ENCODE results near the gene NAV3. TPM values are rescaled to one million over a fixed set of nuclear protein-coding genes. Genes with fewer than 3 reads are reported as not detected.

The NAV3 gene
- total and polyA plus RNA-seq, 9 donors: 10.5 to 63.9 (median 31.5) TPM

GRCh38 chr12:77785211-77785610, 45.5 kb upstream of the NAV3 start:
- H3K27me3 ChIP-seq: no peaks in the 10 kb centered on the region
- peaks cover 6% of the 10 kb centered on the region for H3K4me1 ChIP-seq (ENCODE audit: insufficient read depth)
- H3K27ac ChIP-seq: no peak overlapping the region
- no peak for DNase-seq
- no peak overlapping the region for H3K4me3 ChIP-seq
- no peaks in the 10 kb centered on the region for H3K9me3 ChIP-seq
- H3K36me3 ChIP-seq: no peaks in the 10 kb centered on the region
- TF ChIP-seq, protein P1, sequence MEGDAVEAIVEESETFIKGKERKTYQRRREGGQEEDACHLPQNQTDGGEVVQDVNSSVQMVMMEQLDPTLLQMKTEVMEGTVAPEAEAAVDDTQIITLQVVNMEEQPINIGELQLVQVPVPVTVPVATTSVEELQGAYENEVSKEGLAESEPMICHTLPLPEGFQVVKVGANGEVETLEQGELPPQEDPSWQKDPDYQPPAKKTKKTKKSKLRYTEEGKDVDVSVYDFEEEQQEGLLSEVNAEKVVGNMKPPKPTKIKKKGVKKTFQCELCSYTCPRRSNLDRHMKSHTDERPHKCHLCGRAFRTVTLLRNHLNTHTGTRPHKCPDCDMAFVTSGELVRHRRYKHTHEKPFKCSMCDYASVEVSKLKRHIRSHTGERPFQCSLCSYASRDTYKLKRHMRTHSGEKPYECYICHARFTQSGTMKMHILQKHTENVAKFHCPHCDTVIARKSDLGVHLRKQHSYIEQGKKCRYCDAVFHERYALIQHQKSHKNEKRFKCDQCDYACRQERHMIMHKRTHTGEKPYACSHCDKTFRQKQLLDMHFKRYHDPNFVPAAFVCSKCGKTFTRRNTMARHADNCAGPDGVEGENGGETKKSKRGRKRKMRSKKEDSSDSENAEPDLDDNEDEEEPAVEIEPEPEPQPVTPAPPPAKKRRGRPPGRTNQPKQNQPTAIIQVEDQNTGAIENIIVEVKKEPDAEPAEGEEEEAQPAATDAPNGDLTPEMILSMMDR (IDR thresholded peaks at IDR 0.05): no peak
- TF ChIP-seq EP300 (IDR thresholded peaks at IDR 0.05) (no peak), POLR2A (IDR thresholded peaks at IDR 0.05) (no peak)
- intact Hi-C loops (cut with DNase I): no loop called here

- Histone ChIP-seq H3K4me1 (ENCODE audit: insufficient read depth) (peaks cover 6% of the 10 kb centered on the region), H3K4me3 (no peak overlapping the region), H3K27me3 (no peaks in the 10 kb centered on the region), H3K9me3 (no peaks in the 10 kb centered on the region), H3K27ac (no peak overlapping the region), H3K36me3 (no peaks in the 10 kb centered on the region)
- WGBS, 3 donors: 78 to 86% (median 81%) methylated on average over 5 of the region's 5 CpGs
- intact Hi-C loops (cut with DNase I): no loop called here
- TF ChIP-seq, protein P1 (IDR thresholded peaks at IDR 0.05): no peak
- no peak for DNase-seq
Observed at GRCh38 chr12:77786675-77787074, 44.0 kb upstream of the NAV3 start.

GRCh38 chr12:77788231-77789168, 42.2 kb upstream of the NAV3 start:
- Histone ChIP-seq H3K4me1 (ENCODE audit: insufficient read depth) (peaks cover 3% of the 10 kb centered on the region), H3K27ac (no peak overlapping the region), H3K9me3 (no peaks in the 10 kb centered on the region), H3K4me3 (no peak overlapping the region), H3K27me3 (no peaks in the 10 kb centered on the region), H3K36me3 (no peaks in the 10 kb centered on the region)
- WGBS, 3 donors: 75 to 78% (median 77%) methylated on average over 7 of the region's 7 CpGs
- intact Hi-C loops (cut with DNase I): no loop called here
- DNase-seq: no peak
- no peak for TF ChIP-seq EP300 (IDR thresholded peaks at IDR 0.05)
- TF ChIP-seq POLR2A (IDR thresholded peaks at IDR 0.05): no peak
- TF ChIP-seq, protein P1 (IDR thresholded peaks at IDR 0.05): no peak

- TF ChIP-seq, protein P1 (IDR thresholded peaks at IDR 0.05): no peak
- TF ChIP-seq POLR2A (IDR thresholded peaks at IDR 0.05) (no peak), EP300 (IDR thresholded peaks at IDR 0.05) (no peak)
- Histone ChIP-seq H3K36me3 (no peaks in the 10 kb centered on the region), H3K9me3 (no peaks in the 10 kb centered on the region), H3K27me3 (no peaks in the 10 kb centered on the region), H3K4me1 (ENCODE audit: insufficient read depth) (peaks cover 1% of the 10 kb centered on the region), H3K4me3 (no peak overlapping the region), H3K27ac (no peak overlapping the region)
- no peak for DNase-seq
- intact Hi-C loops (cut with DNase I): no loop called here
- 85 to 87% (median 85%) methylated on average over 3 of the region's 3 CpGs for WGBS, 3 donors
Observed at GRCh38 chr12:77795699-77796098, 35.0 kb upstream of the NAV3 start.
